ENCODE data around the gene IGSF23. TPM values are rescaled to one million over a fixed set of nuclear protein-coding genes. Genes with fewer than 3 reads are reported as not detected.

Gene IGSF23
- total RNA-seq, 3 donors from 2014 or later: not detected

DNA sequence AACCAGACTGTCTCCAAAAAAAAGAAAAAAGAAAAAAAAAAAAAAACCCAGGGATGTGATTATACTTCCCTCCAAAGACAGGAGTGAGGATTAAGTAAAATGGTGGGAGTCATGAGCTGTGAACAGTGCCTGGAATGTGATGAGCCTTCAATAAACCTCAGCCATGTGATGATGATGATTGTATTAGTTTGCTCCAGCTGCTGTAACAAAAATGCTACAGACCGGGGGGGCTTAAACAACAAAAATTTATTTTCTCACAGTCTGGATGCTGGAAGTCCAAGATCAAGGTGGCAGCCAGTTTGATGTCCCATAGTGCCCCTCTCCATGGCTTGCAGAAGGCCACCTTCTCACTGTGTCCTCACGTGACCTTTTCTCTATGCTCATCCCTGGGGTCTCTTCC lies 21.4 kb downstream of the IGSF23 start:
- DNase-seq: no peak

DNA sequence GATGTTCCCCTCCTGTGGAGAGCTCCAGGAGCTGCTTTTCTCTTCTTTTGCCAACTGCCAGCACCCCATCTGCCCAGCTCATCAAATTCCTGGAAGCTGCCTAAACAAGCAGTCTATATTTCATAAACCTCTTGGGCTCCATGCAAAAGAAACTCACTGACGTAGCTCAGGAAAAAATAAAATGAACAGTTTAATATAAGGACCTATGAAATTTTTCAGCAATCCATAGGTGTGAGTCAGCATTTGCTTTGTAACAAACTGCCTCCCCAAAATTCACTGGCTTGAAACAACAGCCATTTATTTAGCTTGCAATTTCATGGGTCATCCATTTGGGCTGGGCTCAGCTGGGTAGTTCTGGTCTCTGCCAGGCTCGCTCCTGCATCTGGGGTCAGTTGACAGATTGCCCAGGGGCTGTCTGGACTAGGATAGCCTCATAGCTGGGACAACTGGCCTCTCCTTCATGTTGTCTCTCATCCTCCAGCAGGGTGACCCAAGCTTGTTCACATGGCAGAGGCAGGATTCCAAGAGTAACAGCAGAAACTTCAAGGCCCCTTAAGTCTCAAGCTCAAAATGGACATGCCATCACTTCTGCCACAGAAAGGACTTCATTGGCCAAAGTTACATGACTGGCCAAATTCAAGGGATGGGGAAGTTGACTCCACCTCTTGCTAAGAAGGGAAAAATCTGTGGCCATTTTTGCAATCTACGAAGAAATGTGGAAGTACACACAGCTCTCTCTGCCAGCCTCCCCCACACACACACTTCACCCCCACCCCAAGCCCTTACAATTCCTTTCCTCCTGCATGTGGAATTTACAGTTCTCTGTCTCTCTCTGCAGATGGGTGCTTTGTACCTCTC lies 22.4 kb downstream of the IGSF23 start:
- TF ChIP-seq, protein P1, sequence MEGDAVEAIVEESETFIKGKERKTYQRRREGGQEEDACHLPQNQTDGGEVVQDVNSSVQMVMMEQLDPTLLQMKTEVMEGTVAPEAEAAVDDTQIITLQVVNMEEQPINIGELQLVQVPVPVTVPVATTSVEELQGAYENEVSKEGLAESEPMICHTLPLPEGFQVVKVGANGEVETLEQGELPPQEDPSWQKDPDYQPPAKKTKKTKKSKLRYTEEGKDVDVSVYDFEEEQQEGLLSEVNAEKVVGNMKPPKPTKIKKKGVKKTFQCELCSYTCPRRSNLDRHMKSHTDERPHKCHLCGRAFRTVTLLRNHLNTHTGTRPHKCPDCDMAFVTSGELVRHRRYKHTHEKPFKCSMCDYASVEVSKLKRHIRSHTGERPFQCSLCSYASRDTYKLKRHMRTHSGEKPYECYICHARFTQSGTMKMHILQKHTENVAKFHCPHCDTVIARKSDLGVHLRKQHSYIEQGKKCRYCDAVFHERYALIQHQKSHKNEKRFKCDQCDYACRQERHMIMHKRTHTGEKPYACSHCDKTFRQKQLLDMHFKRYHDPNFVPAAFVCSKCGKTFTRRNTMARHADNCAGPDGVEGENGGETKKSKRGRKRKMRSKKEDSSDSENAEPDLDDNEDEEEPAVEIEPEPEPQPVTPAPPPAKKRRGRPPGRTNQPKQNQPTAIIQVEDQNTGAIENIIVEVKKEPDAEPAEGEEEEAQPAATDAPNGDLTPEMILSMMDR (IDR thresholded peaks at IDR 0.05): no peak
- ATAC-seq: no peak

More for the DNA sequence above, 21.4 kb downstream of the IGSF23 start:
- Histone ChIP-seq H3K36me3 (ENCODE audit: low read depth) (no peaks in the 10 kb centered on the region), H3K9me3 (no peaks in the 10 kb centered on the region), H3K4me3 (no peak overlapping the region), H3K4me1 (ENCODE audit: low read depth) (peaks cover 35% of the 10 kb centered on the region)
- intact Hi-C loops (cut with DNase I, micrococcal nuclease): no loop called here
- no peak for ATAC-seq
- TF ChIP-seq, protein P1 (IDR thresholded peaks at IDR 0.05): no peak

DNA sequence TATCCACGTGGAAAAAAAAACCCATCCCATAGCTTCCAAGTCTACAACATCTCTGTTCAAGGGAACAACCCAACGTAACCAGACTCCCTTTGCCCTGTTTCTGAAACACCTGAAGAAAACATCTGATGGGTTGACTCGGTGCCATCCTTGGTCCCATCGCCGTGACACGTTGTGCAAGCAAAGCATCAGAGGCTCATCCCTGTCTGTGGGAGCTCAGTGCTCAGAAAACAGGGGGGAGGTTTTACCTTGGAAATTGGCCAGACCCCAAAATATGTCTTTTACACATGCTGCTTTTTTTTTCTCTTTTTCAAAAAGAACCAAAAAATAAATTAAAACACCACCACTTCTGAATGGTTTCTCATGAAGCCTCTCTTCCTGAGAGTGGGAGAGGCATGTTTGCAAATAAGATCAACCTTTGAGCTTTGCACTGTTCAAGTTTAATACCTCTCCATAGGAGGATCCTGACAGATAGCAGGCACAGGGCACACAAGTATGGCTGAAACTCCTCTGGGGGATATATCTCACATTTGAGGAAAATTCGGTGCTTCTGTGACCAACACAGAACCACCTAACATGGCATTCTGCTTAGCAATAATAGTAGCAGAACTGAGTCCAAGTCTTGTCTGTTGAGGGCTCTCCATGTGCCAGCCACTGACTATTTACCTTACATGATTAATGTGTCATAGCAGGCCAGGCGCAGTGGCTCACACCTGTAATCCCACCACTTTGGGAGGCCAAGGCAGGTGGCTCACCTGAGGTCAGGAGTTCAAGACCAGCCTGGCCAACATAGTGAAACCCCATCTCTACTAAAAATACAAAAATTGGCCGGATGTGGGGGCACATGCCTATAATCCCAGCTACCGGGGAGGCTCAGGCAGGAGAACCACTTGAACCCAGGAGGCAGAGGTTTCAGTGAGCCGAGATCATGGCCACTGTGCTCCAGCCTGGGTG lies 23.4 kb downstream of the IGSF23 start:
- Histone ChIP-seq H3K9me3 (no peaks in the 10 kb centered on the region), H3K4me1 (ENCODE audit: low read depth) (peaks cover 48% of the 10 kb centered on the region), H3K4me3 (no peak overlapping the region), H3K36me3 (ENCODE audit: low read depth) (no peaks in the 10 kb centered on the region)
- DNase-seq (peak in 1 of 3 donors; percentile 48), ATAC-seq (peak; percentile 92)
- TF ChIP-seq, protein P1 (IDR thresholded peaks at IDR 0.05): no peak
- intact Hi-C loops (cut with DNase I, micrococcal nuclease): no loop called here

More for the DNA sequence above, 22.4 kb downstream of the IGSF23 start:
- Histone ChIP-seq H3K36me3 (ENCODE audit: low read depth) (no peaks in the 10 kb centered on the region), H3K4me1 (ENCODE audit: low read depth) (peaks cover 45% of the 10 kb centered on the region), H3K9me3 (no peaks in the 10 kb centered on the region), H3K4me3 (no peak overlapping the region)
- no peak for DNase-seq
- intact Hi-C loops (cut with DNase I, micrococcal nuclease): no loop called here

DNA sequence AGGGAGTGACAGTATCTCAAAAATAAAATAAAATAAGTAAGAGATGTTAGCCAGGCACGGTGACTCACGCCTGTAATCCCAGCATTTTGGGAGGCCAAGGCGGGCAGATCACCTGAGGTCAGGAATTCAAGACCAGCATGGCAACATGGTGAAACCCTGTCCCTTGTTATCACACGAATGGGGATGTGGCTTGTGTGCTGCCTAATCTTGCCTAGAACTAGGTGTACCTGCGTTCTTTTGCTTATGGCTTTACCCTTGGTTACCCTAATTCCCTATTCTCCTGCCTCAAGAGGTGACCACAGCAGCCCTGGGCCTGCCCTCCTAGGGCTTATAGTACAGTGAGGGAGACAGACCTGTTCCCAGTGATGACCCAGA lies 24.0 kb downstream of the IGSF23 start:
- peaks cover 48% of the 10 kb centered on the region for H3K4me1 ChIP-seq (ENCODE audit: low read depth)
- ATAC-seq: no peak

DNA sequence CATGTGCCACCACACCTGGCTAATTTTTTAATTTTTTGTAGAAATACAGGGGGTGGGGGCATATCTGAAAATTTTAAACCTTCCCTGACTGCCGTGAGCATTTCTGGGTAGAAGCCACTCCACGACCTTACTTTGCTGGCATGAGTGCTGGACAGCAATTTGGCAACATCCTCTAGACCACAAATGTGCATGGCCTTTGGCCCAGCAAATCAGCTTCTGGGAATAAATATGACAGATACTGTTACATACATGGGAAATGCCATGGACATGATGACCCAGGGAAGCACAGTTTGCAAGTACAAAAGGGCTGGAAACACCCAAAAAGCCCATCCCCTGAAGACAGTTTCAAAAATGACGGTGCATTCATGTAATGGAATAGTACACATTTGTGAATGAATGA lies 27.2 kb downstream of the IGSF23 start:
- TF ChIP-seq, protein P1 (IDR thresholded peaks at IDR 0.05): no peak
- no peaks in the 10 kb centered on the region for H3K36me3 ChIP-seq (ENCODE audit: low read depth)
- no peak for ATAC-seq
- H3K4me1 ChIP-seq (ENCODE audit: low read depth): peaks cover 48% of the 10 kb centered on the region
- no peaks in the 10 kb centered on the region for H3K9me3 ChIP-seq
- DNase-seq: no peak
- intact Hi-C loops (cut with DNase I, micrococcal nuclease): no loop called here
- H3K4me3 ChIP-seq: no peak overlapping the region

More for the DNA sequence above, 24.0 kb downstream of the IGSF23 start:
- Histone ChIP-seq H3K36me3 (ENCODE audit: low read depth) (no peaks in the 10 kb centered on the region), H3K4me3 (no peak overlapping the region), H3K9me3 (no peaks in the 10 kb centered on the region)
- TF ChIP-seq, protein P1 (IDR thresholded peaks at IDR 0.05): no peak
- no peak for DNase-seq
- intact Hi-C loops (cut with DNase I, micrococcal nuclease): no loop called here
